HG02970 (cell line): ENCODE measurements around the gene LRRC32.
"Not testable (repeated sequence)": the region's sequence is repeated elsewhere in the genome, so short reads cannot be mapped to it uniquely, and the experiment has no call there.

Experiments
- ATAC-seq: cut with Tn5 transposase; IDR thresholded peaks from one replicate; pipeline ENCODE4 v1.9.1; 2021; ENCODE audit warnings: mild to moderate bottlenecking, moderate library complexity, moderate number of reproducible peaks; ENCODE audit not compliant: unreplicated experiment, low FRiP score

LRRC32 gene

DNA sequence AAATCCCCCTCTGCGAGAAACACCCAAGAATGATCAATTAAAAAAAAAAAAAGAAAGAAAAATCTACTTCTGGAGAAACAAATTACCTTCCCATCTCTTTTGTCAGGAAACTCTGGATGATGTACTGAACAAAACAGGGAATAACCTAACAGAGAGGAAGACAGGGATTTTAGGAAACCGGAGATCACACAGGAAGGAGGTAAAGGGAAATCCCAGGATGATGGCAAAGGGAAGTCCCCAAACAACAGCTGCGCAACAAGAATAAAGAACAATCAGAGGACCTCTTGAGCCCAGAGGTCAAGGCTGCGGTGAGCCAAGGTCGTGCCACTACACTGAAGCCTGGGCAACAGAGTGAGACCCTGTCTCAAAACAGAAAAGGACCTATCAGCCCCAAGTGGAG lies 50.7 kb downstream of the LRRC32 start:
- not testable (repeated sequence) for ATAC-seq

DNA sequence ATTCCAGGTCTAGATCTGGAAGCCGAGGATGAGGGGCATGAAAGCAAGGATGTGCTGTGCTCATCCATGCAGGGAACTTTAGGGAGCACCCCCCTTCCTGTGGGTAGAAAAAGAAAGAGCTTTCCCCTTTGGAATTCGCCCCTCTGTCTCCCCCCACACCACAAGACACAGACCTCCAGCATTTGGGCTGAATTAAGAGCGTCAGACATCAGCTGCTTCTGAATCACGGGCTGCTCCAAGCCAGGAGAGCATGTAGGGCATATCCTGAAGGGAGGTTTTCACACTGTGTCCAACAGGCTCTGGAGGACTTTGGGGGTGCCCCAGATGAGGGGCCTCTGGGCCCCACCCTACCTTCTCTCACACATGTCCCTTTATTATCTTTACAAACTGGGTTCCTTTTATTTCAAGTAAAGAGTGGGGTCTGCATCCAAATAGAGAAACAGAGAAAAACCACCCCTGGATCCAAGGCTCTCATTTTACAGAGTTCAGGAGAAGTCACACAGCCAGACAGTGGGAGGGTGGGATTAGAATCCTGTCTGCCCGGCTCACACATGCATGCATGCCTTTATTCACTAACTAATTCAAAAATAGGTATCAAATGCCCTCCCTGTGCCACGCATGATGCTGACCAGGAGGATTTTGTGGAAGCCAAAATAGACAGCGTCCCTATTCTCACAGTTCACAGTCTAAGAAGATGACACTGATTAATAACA lies 52.8 kb downstream of the LRRC32 start:
- no peak for ATAC-seq

DNA sequence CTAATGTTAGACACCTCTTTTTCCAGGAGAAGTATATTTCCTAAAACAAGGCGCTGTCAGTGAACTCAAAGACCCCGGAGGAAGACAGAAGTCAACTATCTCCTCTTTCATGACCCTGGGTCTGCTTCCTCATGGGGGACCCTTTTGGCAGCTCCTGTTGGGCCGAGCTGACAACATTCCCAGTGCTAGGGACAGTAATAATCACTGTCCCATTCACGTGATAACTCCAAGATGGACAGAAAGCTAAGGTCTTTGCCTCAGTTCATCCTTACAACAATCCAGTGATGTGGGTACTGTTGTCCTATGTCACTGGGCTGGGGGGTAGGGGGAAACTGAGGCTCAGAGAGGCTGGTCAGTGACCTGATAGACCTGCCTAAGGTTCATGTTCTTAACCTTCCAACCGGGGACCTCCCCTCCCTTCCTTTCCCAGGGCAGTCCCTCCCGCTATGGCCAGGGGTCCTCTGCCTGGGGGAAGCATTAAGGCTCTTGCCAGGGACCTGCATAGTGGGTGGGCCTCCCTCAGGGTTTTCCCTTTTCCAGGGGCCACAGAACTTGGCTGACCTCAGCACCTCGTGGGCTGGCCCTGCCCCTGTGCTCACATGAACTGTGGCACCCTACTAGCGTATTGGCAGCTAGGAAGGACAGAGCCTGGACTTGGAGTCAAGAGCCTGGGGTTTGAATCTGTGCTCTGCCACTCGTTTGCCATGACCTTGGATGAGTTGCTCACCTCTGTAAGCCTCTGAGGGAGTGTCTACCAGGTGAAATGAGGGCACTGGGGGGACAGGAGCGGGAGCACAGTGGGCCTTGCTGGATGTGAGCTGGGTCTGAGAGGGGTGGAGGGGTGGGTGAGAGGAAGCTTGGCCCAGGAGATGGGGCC lies 53.6 kb downstream of the LRRC32 start:
- ATAC-seq = no peak

DNA sequence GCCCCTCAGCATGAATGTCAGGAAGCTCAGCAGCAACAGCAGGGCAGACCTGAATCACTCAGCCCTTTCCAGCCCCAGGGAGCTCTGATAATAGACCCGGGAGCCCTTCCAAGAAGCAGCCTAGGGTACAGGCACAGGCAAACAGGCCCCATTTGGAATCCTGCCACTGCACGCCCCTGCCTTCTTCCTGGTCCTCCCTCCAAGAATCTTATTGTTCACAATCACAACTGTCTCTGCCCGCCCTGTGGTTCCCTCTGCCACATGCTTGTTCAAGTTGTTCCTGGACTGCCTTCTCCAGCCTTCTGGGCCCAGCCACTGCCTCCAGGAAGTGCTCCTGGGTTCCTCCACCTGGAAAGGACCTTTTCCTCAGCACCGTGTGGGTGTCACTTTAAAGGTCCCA lies 54.6 kb downstream of the LRRC32 start:
- ATAC-seq = no peak

DNA sequence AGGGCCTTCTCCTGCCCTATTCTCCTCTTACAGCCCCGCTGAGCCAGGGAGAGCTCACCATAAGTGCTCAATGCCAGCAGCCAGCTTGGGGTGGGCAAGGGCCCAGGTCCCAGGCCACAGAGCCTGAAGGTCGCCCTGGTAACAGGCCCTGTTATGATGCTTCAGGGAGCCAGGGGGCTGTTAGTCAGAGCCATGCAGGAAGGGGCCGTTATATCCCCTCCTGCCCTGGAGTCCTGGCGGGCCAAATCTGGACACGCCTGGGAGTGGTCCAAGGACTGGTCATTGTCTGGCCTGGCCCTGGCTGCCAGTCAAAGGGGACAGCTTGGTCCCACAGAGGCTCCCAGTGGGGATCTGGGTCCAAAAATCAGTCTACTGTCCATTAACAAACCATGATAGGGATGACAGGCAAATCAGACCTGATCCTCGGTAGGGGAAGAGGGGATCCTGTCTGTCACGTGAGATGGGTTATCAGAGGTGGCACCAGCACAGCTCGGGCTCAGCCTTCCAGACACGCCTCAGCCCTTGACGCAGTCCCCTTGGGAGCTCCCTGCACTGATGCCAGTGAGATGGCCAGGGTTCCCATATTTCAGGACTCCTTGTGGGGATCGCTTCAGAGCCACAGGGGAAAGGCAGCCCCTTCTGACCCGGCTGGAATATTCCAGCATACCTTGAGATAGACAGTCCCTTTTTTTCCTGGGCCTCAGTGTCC lies 55.9 kb downstream of the LRRC32 start:
- no peak for ATAC-seq

DNA sequence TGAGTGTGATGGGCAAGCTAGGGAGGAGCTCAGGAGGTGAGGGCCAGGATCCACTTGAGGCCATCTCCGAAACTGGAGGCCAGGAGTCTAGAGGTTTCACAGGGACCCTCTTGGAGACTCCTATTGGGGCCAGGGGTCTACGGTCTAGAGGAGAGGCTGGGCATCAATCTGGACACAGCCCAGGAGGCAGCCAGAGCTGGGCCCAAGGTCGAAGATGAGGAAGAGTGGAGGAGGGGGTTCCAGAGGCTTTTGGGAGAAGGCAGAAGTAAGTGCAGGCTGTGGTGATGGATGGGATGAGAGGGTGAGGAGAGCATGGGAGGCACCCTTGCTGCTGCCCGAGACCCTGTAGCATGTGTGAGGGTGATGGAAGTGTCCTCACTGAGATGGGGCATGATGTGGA lies 56.6 kb downstream of the LRRC32 start:
- ATAC-seq = no peak

DNA sequence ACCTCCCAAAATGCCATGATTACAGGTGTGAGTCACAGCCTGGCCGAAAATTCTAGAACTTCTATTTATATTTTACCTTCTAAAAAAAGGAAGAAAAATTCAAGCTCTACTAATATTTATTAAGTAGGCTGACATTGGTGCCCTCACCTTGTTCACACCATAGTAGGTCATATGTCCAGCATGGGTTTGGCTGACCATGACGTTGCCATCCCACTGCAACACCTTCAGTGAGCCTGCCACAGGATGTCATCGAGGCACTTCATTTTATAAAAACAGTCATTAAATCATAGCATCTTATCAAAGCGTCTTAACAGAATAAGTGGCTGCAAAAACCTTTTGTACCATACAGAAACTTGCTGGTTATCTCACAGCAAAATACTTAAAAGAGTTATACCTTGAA lies 58.3 kb downstream of the LRRC32 start:
- no peak for ATAC-seq

DNA sequence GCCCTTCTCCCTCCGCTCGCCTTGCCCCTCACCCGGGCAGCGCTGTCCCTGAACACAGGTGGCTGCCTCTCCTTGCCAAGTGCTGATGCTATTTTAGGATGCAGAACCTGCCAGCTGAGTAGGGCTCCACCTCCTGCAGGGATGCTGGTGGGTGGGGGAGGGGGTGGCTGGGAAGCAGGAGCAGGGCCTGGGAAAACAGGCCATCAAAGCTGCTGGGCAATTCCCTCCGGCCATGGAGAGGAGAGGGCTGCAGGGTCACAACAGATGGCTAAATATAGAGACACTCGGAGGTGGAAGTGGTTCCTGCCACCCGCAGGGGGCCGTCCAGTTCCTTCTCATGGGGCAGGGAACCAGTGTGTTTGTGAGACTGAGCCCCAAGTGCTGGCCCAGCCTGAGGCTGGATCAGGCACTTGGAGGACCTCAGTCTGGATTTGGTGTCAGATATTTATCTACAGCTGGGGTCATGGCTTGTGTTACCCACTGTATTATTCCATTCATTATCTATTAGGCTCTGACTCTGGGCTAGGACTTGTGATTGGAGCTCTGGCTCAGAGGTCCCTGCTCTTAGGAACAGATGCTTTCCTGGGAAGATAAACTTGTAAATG lies 59.6 kb downstream of the LRRC32 start:
- no peak for ATAC-seq

DNA sequence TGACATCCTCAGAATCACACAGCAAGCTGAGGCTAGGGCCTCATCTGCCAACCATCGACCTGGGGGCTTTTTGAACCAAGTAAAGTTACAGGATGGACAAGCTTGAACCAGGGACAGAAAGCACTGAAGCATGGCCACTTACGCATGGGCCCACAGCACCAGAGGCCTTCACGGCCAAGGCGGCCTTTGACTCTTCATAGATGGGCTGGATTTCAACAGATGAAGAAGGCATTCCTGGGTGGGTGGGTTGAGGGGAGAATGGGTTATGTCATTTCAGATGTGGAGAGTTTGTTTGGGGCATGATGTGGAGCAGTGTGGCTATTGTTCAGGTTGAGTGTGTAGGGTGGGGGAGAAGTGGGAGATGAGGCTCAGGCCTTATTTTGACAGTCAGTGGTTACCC lies 60.2 kb downstream of the LRRC32 start:
- no peak for ATAC-seq

DNA sequence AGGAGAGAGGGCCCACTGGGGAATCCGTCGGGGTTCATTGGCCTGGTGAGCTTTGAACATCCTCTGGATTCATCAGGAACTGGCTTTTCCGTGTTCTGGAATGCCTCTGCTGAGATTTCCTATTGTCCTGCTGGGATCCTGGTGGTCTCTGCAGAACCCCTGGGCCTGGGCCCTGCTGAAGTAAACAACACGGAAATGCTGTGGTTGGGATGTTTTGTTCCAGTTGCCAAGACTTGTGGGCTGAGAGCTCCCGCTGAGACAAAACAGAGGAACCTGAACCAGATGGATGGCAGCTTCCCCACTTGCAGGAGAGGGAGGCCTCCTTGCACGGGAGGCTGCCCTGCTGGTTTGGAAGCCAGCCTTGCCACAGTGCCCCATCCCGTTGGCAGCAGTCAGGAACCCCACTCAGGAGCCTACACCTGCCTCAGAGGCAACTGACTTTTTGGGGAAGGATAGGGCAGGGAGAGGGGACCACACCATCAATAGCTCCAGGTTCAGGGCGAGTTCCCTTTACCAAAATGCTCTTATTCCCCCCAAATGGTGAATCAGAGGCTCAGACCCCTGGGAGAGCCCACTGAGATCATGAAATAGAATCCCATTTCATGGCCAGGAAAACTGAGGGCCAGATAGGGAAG lies 60.7 kb downstream of the LRRC32 start:
- ATAC-seq = no peak

DNA sequence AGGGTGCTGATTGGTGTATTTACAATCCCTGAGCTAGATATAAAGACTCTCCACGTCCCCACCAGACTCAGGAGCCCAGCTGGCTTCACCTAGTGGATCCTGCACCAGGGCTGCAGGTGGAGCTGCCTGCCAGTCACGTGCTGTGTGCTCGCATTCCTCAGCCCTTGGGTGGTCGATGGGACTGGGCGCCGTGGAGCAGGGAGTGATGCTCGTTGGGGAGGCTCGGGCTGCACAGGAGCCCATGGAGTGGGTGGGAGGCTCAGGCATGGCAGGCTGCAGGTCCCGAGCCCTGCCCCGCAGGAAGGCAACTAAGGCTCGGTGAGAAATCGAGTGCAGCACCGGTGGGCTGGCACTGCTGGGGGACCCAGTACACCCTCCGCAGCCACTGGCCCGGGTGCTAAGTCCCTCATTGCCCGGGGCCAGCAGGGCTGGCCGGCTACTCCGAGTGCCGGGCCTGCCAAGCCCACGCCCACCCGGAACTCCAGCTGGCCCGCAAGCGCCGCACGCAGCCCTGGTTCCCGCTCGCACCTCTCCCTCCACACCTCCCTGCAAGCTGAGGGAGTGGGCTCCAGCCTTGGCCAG lies 61.6 kb downstream of the LRRC32 start:
- not testable (repeated sequence) for ATAC-seq

DNA sequence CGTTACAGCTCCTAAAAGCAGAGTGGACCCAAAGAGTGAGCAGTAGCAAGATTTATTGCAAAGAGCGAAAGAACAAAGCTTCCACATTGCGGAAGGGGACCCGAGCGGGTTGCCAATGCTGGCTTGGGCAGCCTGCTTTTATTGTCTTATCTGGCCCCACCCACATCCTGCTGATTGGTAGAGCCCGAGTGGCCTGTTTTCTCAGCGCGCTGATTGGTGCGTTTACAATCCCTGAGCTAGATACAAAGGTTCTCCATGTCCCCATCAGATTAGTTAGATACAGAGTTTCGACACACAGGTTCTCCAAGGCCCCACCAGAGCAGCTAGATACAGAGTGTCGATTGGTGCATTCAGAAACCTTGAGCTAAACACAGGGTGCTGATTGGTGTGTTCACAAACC lies 62.3 kb downstream of the LRRC32 start:
- ATAC-seq = not testable (repeated sequence)
